Heart left ventricle (tissue), 13 donors: ENCODE measurements around the gene CBLB.

Experiments
- CTCF ChIP-seq, 12 donors: fragments of 200-600 bp; sonication (generic) in 4 of 12; IDR thresholded peaks; one replicate each; pipeline versions ENCODE4 v1.5.0 to v1.8.0; 2018 to 2022; ENCODE audit warnings: antibody characterized with exemption in 12 of 12, mild to moderate bottlenecking in 5 of 12
- POLR2A ChIP-seq, 2 donors: fragments of 450-650 bp; IDR thresholded peaks; one replicate each; pipeline ENCODE4 v1.6.1; 2017; ENCODE audit warnings: antibody characterized with exemption in 2 of 2, mild to moderate bottlenecking in 2 of 2, moderate library complexity in 2 of 2
- donor health status: ischemic (EF 13 %, LVEDD 7.1; RV severe dilation, severe dysfunction).
- donor health status: DM: no; HTN: yes; CAD: no.
- donor health status: DM: no; HTN: no; CAD: no.
- donor health status: ischemic (EF 25% LVEDD 6.9; RV normal size, moderate dysfunction).
- donor health status: ischemic (EF 25% LVEDD 5.7; RV mildly dilated, moderate dysfunction).
- donor health status: ischemic (EF 35%, LVEDD 5.7; RV mildly dilated, moderate dysfunction).
- donor health status: nonischemic (EF 11% LVEDD 7.7; RV severe dilation, severe dysfunction).
- donor health status: DM: yes; HTN: yes; CAD: no.
- donor health status: PGD.
- donor health status: ischemic (EF 29% LVEDD 5.4; RV normal size, mild dysfunction).
- donor health status: nonischemic (EF 23%, LVEDD 6.1; RV moderate dilation, normal function).

DNA sequence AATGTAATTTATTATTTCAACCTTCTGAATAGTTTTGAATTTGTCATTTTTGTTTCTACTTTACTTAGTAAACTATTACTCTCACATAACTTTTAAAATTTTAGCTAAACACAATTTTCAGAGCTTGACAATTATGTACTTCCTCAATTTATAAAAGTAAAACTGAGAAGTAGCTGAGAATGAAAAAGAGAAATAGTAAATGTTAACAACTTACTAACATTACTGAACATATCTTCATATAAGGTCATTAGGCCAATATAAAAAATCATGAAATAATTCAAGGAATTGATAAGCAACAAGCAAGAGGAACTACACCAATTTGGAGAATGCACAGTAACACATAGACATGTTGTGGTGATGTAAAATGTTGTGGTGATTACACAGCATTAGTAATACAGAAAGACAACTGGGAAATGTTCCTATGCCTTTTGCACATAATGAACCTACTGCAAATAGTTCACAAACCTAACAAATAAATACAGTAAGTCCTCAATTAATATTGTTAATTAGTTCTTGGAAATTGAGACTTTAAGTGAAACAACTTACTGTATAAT is 137.9 kb downstream of the CBLB start:
- no peak for TF ChIP-seq CTCF (IDR thresholded peaks at IDR 0.05)
- TF ChIP-seq POLR2A (IDR thresholded peaks at IDR 0.05), result no peak
